ENCODE data around the gene CALHM4. TPM values are rescaled to one million over a fixed set of nuclear protein-coding genes. Genes with fewer than 3 reads are reported as not detected.
A peak's percentile ranks its signal among the peaks of the same experiment; 100 is the strongest.

Gene CALHM4
- total and polyA plus RNA-seq, 2 experiments from 2014 or later = not detected

DNA sequence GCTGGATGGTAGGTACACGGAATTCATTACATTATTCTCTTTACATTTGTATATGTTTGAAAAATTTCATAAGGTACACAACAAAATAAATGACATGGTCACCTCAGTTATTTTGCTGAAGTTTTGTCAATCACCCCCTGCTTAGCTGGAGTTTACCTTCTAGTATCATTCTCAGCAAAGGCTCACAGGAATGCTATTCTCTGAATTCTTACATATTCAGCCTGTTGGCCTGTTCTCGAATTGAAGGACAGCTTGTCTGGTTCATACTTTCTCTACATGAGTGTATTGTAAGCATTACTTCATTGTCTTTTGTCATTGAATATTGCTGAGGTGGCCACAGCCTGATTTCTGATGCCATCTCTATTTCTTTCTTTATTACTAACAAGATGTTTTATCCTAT is 29.3 kb upstream of the CALHM4 start (continued):
- TF ChIP-seq EZH2 (IDR thresholded peaks at IDR 0.05; ENCODE audit: low read depth, unreplicated experiment) (no peak), NANOG (IDR thresholded peaks at IDR 0.05; ENCODE audit: borderline replicate concordance) (no peak)
- TF ChIP-seq, protein P1, sequence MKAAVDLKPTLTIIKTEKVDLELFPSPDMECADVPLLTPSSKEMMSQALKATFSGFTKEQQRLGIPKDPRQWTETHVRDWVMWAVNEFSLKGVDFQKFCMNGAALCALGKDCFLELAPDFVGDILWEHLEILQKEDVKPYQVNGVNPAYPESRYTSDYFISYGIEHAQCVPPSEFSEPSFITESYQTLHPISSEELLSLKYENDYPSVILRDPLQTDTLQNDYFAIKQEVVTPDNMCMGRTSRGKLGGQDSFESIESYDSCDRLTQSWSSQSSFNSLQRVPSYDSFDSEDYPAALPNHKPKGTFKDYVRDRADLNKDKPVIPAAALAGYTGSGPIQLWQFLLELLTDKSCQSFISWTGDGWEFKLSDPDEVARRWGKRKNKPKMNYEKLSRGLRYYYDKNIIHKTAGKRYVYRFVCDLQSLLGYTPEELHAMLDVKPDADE (IDR thresholded peaks at IDR 0.05) = no peak
- TF ChIP-seq, protein P2, sequence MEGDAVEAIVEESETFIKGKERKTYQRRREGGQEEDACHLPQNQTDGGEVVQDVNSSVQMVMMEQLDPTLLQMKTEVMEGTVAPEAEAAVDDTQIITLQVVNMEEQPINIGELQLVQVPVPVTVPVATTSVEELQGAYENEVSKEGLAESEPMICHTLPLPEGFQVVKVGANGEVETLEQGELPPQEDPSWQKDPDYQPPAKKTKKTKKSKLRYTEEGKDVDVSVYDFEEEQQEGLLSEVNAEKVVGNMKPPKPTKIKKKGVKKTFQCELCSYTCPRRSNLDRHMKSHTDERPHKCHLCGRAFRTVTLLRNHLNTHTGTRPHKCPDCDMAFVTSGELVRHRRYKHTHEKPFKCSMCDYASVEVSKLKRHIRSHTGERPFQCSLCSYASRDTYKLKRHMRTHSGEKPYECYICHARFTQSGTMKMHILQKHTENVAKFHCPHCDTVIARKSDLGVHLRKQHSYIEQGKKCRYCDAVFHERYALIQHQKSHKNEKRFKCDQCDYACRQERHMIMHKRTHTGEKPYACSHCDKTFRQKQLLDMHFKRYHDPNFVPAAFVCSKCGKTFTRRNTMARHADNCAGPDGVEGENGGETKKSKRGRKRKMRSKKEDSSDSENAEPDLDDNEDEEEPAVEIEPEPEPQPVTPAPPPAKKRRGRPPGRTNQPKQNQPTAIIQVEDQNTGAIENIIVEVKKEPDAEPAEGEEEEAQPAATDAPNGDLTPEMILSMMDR (conservative IDR thresholded peaks at IDR 0.05; ENCODE audit: low read depth in 2 of 2) = no peak

DNA sequence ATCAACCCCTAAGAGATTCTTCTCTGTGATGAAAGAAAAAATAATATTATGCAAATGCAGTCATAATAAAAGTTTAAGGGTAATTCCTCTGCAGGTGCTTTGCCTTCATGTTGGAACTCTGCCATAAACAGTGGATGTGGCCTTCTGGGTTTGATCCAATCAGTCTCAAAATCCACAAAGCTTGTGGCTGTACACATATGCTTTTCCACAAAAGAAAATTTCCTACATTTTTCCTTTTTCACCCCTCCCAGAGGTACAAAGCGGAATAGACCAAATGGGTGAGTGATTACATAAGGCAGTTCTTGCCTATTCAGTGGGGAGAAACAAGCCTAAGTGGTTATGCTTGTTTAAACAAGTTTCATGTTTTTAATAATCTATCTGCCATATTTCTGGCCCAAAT is 25.4 kb upstream of the CALHM4 start:
- Histone ChIP-seq H3K4me3 (no peak overlapping the region), H3K27me3 (ENCODE audit: insufficient read depth) (no peaks in the 10 kb centered on the region), H3K4me1 (ENCODE audit: insufficient read depth) (peaks cover 48% of the 10 kb centered on the region), H3K4me2 (no peak overlapping the region), H3K9me2 (ENCODE audit: insufficient read depth) (no peaks in the 10 kb centered on the region), H3K27ac (ENCODE audit: low read depth) (no peak overlapping the region), H3K36me3 (ENCODE audit: insufficient read depth) (no peaks in the 10 kb centered on the region), H2AFZ (no peak overlapping the region), H4K20me1 (replicated peaks; ENCODE audit: insufficient read depth) (no peaks in the 10 kb centered on the region), H3F3A (replicated peaks; ENCODE audit: low read depth) (no peaks in the 10 kb centered on the region), H3K79me2 (replicated peaks; ENCODE audit: insufficient read depth) (no peaks in the 10 kb centered on the region)
- TF ChIP-seq JUNB (IDR thresholded peaks at IDR 0.05; ENCODE audit: unreplicated experiment) (no peak), ZNF331 (CRISPR knock-in tag; IDR thresholded peaks at IDR 0.05; ENCODE audit: low read depth) (no peak), EZH2 (IDR thresholded peaks at IDR 0.05; ENCODE audit: low read depth, unreplicated experiment) (no peak), POLR2AphosphoS5 (IDR thresholded peaks at IDR 0.05; ENCODE audit: low read depth) (no peak)
- TF ChIP-seq, protein P2 (conservative IDR thresholded peaks at IDR 0.05; ENCODE audit: low read depth in 2 of 2) = no peak
- Mint-ChIP-seq H3K4me1 (peaks cover 50% of the 10 kb centered on the region), H3K27ac (no peak overlapping the region), H3K9me3 (no peaks in the 10 kb centered on the region), H3K27me3 (ENCODE audit: insufficient read depth, low read depth, poor library complexity) (no peaks in the 10 kb centered on the region), H3K36me3 (ENCODE audit: low read depth) (no peaks in the 10 kb centered on the region), H3K4me3 (no peak overlapping the region)
- no peak for ATAC-seq
- no peak for DNase-seq (ENCODE audit: low spot score)

DNA sequence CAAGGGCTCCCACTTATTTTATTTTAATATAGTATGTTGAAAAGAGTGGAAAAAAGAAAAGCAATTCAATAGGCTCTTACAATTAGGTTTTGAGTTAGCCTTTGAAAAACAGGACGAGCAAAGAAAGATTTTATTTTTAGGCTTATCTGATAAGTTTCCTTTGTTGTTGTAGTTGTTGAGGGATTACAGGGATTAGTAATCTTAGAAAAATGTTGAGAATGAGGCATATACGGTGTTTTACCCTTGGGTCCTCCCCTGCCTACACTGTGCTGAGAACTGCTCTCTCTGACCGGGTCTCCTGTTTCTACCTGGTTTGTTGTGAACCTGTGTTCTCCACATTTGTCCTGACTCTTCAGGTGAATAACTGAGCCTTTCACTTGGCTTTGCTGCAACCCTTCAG is 24.8 kb upstream of the CALHM4 start:
- H3K36me3 Mint-ChIP-seq (ENCODE audit: low read depth) = no peaks in the 10 kb centered on the region
- H3K27me3 Mint-ChIP-seq (ENCODE audit: insufficient read depth, low read depth, poor library complexity) = peaks cover 2% of the 10 kb centered on the region
- Histone ChIP-seq H4K20me1 (replicated peaks; ENCODE audit: insufficient read depth) (no peaks in the 10 kb centered on the region), H3K36me3 (ENCODE audit: insufficient read depth) (no peaks in the 10 kb centered on the region), H3K4me1 (ENCODE audit: insufficient read depth) (peaks cover 48% of the 10 kb centered on the region), H3K4me3 (no peak overlapping the region), H3K27me3 (ENCODE audit: insufficient read depth) (no peaks in the 10 kb centered on the region), H3K27ac (ENCODE audit: low read depth) (no peak overlapping the region), H2AFZ (peak overlapping the region; percentile 35; the same call in 1 of the 2 replicates), H3F3A (replicated peaks; ENCODE audit: low read depth) (no peaks in the 10 kb centered on the region), H3K79me2 (replicated peaks; ENCODE audit: insufficient read depth) (no peaks in the 10 kb centered on the region), H3K9me2 (ENCODE audit: insufficient read depth) (no peaks in the 10 kb centered on the region), H3K4me2 (no peak overlapping the region)
- no peak overlapping the region for H3K4me3 Mint-ChIP-seq
- H3K9me3 Mint-ChIP-seq = no peaks in the 10 kb centered on the region
- peaks cover 50% of the 10 kb centered on the region for H3K4me1 Mint-ChIP-seq
- H3K27ac Mint-ChIP-seq = peak overlapping the region; percentile 5
- DNase-seq (ENCODE audit: low spot score) (no peak), ATAC-seq (peak; percentile 40)
- TF ChIP-seq ZNF331 (CRISPR knock-in tag; IDR thresholded peaks at IDR 0.05; ENCODE audit: low read depth) (no peak), EZH2 (IDR thresholded peaks at IDR 0.05; ENCODE audit: low read depth, unreplicated experiment) (no peak), POLR2AphosphoS5 (IDR thresholded peaks at IDR 0.05; ENCODE audit: low read depth) (no peak), NANOG (IDR thresholded peaks at IDR 0.05; ENCODE audit: borderline replicate concordance) (no peak)
- TF ChIP-seq, protein P3, sequence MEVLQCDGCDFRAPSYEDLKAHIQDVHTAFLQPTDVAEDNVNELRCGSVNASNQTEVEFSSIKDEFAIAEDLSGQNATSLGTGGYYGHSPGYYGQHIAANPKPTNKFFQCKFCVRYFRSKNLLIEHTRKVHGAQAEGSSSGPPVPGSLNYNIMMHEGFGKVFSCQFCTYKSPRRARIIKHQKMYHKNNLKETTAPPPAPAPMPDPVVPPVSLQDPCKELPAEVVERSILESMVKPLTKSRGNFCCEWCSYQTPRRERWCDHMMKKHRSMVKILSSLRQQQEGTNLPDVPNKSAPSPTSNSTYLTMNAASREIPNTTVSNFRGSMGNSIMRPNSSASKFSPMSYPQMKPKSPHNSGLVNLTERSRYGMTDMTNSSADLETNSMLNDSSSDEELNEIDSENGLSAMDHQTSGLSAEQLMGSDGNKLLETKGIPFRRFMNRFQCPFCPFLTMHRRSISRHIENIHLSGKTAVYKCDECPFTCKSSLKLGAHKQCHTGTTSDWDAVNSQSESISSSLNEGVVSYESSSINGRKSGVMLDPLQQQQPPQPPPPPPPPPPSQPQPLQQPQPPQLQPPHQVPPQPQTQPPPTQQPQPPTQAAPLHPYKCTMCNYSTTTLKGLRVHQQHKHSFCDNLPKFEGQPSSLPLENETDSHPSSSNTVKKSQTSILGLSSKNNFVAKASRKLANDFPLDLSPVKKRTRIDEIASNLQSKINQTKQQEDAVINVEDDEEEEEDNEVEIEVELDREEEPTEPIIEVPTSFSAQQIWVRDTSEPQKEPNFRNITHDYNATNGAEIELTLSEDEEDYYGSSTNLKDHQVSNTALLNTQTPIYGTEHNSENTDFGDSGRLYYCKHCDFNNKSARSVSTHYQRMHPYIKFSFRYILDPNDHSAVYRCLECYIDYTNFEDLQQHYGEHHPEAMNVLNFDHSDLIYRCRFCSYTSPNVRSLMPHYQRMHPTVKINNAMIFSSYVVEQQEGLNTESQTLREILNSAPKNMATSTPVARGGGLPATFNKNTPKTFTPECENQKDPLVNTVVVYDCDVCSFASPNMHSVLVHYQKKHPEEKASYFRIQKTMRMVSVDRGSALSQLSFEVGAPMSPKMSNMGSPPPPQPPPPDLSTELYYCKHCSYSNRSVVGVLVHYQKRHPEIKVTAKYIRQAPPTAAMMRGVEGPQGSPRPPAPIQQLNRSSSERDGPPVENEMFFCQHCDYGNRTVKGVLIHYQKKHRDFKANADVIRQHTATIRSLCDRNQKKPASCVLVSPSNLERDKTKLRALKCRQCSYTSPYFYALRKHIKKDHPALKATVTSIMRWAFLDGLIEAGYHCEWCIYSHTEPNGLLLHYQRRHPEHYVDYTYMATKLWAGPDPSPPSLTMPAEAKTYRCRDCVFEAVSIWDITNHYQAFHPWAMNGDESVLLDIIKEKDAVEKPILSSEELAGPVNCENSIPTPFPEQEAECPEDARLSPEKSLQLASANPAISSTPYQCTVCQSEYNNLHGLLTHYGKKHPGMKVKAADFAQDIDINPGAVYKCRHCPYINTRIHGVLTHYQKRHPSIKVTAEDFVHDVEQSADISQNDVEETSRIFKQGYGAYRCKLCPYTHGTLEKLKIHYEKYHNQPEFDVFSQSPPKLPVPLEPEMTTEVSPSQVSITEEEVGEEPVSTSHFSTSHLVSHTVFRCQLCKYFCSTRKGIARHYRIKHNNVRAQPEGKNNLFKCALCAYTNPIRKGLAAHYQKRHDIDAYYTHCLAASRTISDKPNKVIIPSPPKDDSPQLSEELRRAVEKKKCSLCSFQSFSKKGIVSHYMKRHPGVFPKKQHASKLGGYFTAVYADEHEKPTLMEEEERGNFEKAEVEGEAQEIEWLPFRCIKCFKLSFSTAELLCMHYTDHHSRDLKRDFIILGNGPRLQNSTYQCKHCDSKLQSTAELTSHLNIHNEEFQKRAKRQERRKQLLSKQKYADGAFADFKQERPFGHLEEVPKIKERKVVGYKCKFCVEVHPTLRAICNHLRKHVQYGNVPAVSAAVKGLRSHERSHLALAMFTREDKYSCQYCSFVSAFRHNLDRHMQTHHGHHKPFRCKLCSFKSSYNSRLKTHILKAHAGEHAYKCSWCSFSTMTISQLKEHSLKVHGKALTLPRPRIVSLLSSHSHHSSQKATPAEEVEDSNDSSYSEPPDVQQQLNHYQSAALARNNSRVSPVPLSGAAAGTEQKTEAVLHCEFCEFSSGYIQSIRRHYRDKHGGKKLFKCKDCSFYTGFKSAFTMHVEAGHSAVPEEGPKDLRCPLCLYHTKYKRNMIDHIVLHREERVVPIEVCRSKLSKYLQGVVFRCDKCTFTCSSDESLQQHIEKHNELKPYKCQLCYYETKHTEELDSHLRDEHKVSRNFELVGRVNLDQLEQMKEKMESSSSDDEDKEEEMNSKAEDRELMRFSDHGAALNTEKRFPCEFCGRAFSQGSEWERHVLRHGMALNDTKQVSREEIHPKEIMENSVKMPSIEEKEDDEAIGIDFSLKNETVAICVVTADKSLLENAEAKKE (CRISPR knock-in tag; IDR thresholded peaks at IDR 0.05) = no peak

All from GM23338 (cell line).